ENCODE measurements around the gene WIF1. TPM values are rescaled to one million over a fixed set of nuclear protein-coding genes. Genes with fewer than 3 reads are reported as not detected.

The WIF1 gene
- total RNA-seq, 2 experiments from 2014 or later: 0.12 TPM; not detected in 1

DNA sequence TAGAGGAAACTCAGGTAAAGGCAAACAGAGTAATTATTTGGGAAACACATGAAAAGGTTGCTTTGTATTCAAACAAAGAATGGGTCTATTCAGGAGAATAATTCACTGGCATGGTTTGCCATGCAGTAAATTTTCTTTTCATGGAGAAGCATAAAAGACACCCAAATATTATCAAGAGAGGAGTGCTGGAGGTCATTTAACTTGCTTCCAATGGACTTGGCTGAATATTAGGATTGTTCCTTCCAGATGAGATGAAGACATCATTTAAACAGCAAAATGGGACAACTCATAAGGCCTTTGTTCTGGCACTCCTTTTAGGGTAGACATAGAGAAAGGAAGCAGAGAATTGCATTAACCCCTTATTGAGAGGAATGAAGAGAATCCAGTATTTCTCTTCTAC is 38.7 kb downstream of the WIF1 start:
- Mint-ChIP-seq H3K4me1 (ENCODE audit: low read depth) (no peaks in the 10 kb centered on the region), H3K36me3 (no peaks in the 10 kb centered on the region), H3K27ac (no peak overlapping the region), H3K4me3 (no peak overlapping the region), H3K27me3 (peaks cover 17% of the 10 kb centered on the region), H3K9me3 (no peaks in the 10 kb centered on the region)
- CTCF ChIA-PET: no interaction called here
- POLR2A ChIA-PET: no interaction called here
- intact Hi-C loops (cut with micrococcal nuclease): no loop called here
- no peak for DNase-seq

DNA sequence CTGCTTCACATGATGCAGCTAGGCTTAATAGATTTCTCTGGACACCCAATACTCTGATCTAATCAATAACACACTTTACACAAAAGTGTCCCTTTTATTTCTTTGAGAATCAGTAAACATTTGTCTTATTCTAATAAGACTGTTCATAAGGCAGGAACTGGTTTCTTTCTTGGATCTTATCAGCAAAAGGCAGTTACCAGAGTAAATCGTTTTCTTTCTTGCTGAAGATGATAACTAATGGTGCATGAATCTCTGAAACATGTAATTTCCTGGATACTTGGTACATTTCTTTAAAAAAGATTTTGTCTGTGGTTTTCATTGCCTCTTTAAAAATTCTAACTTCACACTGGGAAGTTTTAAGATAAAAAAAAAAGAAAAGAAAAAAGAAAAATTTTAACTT is 39.6 kb downstream of the WIF1 start:
- intact Hi-C loops (cut with micrococcal nuclease): no loop called here
- no peak overlapping the region for H3K4me3 Mint-ChIP-seq
- no peaks in the 10 kb centered on the region for H3K4me1 Mint-ChIP-seq (ENCODE audit: low read depth)
- ChIA-PET CTCF (no interaction called here), POLR2A (no interaction called here)
- DNase-seq: no peak
- no peaks in the 10 kb centered on the region for H3K36me3 Mint-ChIP-seq
- H3K9me3 Mint-ChIP-seq: no peaks in the 10 kb centered on the region
- peaks cover 17% of the 10 kb centered on the region for H3K27me3 Mint-ChIP-seq
- H3K27ac Mint-ChIP-seq: no peak overlapping the region

DNA sequence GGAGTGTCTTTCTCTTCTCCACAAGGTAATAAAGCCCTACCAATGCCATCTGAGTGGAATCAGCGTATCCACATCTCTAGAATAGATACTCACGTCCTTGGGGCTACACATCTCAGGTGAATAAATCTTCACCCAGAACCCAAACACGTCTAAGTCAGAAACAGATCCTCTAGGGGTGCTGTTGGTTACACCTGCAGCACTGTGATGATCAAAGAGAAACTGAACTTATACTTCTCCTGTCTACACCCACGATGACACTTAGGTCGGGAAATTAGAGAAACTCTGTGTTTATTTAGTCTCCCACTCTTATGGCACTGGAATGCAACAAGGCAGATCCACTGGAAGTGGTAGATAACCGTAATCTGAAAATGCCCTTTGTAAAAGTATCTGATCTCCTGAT is 46.2 kb downstream of the WIF1 start:
- DNase-seq: no peak
- peaks cover 15% of the 10 kb centered on the region for H3K27me3 Mint-ChIP-seq
- CTCF ChIA-PET: no interaction called here

DNA sequence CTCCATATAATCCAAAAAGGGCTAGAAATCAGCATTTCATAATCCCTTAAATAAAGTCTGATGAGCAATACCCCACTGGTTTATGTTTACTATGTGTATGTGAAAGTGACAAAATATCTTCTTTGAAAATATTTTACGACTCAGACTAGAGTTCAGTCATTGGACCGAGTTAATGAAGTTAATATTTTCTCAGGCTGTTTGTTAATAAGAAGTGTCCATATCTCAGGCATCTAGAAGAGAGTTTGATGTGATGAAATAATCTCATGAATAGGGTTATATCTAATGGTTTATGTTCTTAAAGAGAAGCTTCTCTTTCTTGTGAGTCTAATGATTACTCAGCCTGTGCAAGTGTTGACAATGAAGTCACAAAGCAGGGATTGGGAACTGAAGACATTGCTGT is 51.8 kb downstream of the WIF1 start:
- DNase-seq: no peak
- no peak overlapping the region for H3K27ac Mint-ChIP-seq
- no peaks in the 10 kb centered on the region for H3K4me1 Mint-ChIP-seq (ENCODE audit: low read depth)
- peaks cover 8% of the 10 kb centered on the region for H3K27me3 Mint-ChIP-seq
- H3K9me3 Mint-ChIP-seq: no peaks in the 10 kb centered on the region
- ChIA-PET POLR2A (no interaction called here), CTCF (no interaction called here)
- H3K4me3 Mint-ChIP-seq: no peak overlapping the region
- H3K36me3 Mint-ChIP-seq: no peaks in the 10 kb centered on the region
- intact Hi-C loops (cut with micrococcal nuclease): no loop called here

More for the DNA sequence above, 46.2 kb downstream of the WIF1 start:
- Mint-ChIP-seq H3K4me3 (no peak overlapping the region), H3K4me1 (ENCODE audit: low read depth) (no peaks in the 10 kb centered on the region), H3K9me3 (no peaks in the 10 kb centered on the region), H3K36me3 (no peaks in the 10 kb centered on the region), H3K27ac (no peak overlapping the region)
- POLR2A ChIA-PET: no interaction called here
- intact Hi-C loops (cut with micrococcal nuclease): no loop called here

DNA sequence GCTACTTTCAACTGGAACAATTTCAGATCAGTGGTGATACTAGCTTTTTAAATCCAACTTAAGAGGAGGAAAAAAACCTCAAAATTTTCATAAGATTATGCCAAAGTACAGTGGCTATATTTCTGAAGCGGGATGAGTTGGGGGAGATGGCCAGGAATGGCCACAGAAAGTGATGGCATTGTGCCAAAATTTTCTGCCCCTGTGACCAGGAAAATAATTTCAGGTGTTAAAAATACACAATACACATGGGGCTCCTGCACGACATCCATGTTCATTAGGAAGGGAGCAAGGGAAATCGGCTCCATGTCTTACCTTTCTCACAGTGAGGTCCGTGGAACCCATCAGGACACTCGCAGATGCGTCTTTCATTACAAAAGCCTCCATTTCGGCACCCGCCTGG is 53.7 kb downstream of the WIF1 start:
- intact Hi-C loops (cut with micrococcal nuclease): no loop called here
- Mint-ChIP-seq H3K27me3 (peaks cover 11% of the 10 kb centered on the region), H3K9me3 (no peaks in the 10 kb centered on the region), H3K36me3 (no peaks in the 10 kb centered on the region), H3K4me1 (ENCODE audit: low read depth) (no peaks in the 10 kb centered on the region), H3K4me3 (no peak overlapping the region), H3K27ac (no peak overlapping the region)
- POLR2A ChIA-PET: no interaction called here
- no peak for DNase-seq
- CTCF ChIA-PET: interaction anchor here (1.6 kb wide), 1 partner anchor 176 kb away, joined by 3 read pairs; no protein-coding TSS in a partner anchor

DNA sequence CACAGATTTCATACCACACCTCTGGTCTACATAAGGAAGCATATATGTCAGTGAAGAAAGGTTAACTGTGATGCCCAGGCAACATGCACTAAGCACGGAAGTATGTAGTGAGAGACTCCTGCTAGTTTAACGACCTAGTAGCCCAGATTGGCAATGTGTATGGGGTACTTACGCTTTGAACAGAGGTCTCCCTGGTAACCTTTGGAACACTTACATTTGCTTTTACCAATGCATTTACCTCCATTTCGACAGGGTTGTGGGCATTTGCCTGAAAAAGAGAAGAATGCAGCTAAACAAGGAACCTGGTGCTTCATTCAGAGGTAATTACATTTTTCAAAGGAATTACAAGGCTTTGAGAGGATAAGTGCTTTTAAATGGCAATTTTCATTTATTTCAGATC is 65.2 kb downstream of the WIF1 start:
- no peak overlapping the region for H3K27ac Mint-ChIP-seq
- intact Hi-C loops (cut with micrococcal nuclease): no loop called here
- CTCF ChIA-PET: no interaction called here
- no peak for DNase-seq
- H3K36me3 Mint-ChIP-seq: no peaks in the 10 kb centered on the region
- H3K27me3 Mint-ChIP-seq: peaks cover 16% of the 10 kb centered on the region
- H3K4me1 Mint-ChIP-seq (ENCODE audit: low read depth): no peaks in the 10 kb centered on the region
- no peaks in the 10 kb centered on the region for H3K9me3 Mint-ChIP-seq
- POLR2A ChIA-PET: no interaction called here
- H3K4me3 Mint-ChIP-seq: no peak overlapping the region

DNA sequence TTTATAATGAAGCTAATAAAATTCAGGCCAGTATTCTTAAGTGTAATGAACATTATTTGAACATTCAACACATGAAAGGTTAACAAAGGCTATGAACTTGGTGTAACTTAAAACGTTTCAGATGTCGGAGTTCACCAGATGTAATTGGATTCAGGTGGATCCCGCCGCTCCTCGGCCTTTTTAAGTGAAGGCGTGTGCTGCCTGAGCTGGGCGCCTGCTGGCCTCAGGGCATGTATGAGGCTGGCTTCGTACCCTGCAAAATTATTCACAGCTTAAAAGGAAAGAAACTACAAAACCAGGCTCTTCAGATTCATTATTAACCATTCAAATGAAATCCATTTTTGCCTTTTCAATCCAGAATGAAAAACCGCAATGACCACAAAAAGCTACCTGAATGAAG is 69.9 kb downstream of the WIF1 start:
- H3K36me3 Mint-ChIP-seq: no peaks in the 10 kb centered on the region
- CTCF ChIA-PET: no interaction called here
- no peak for DNase-seq
- H3K4me1 Mint-ChIP-seq (ENCODE audit: low read depth): no peaks in the 10 kb centered on the region
- no peaks in the 10 kb centered on the region for H3K9me3 Mint-ChIP-seq
- H3K27me3 Mint-ChIP-seq: peaks cover 4% of the 10 kb centered on the region
- intact Hi-C loops (cut with micrococcal nuclease): no loop called here
- POLR2A ChIA-PET: no interaction called here
- H3K27ac Mint-ChIP-seq: no peak overlapping the region
- H3K4me3 Mint-ChIP-seq: no peak overlapping the region

DNA sequence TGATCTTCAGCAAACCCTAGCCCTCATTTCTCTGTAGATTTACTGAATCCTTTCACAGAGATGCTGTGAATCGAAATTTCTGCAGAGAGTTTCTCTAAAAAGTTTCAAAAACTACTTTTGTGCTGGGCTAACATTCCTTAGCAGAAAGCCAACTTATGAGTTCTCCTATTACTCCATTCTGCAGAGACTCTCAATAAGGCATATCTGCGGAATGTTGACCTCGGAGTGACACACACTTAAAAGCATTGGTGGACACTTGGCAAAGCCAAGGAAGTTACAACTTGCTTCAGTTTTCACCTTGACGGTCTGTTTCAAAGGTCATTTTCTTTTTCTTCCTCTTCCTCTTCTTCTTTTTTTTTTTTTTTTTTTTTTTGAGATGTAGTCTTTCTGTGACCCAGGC is 75.8 kb downstream of the WIF1 start:
- Mint-ChIP-seq H3K36me3 (no peaks in the 10 kb centered on the region), H3K27ac (no peak overlapping the region), H3K4me1 (ENCODE audit: low read depth) (no peaks in the 10 kb centered on the region), H3K27me3 (peaks cover 11% of the 10 kb centered on the region), H3K4me3 (no peak overlapping the region), H3K9me3 (no peaks in the 10 kb centered on the region)
- intact Hi-C loops (cut with micrococcal nuclease): no loop called here
- ChIA-PET POLR2A (no interaction called here), CTCF (no interaction called here)
- no peak for DNase-seq

DNA sequence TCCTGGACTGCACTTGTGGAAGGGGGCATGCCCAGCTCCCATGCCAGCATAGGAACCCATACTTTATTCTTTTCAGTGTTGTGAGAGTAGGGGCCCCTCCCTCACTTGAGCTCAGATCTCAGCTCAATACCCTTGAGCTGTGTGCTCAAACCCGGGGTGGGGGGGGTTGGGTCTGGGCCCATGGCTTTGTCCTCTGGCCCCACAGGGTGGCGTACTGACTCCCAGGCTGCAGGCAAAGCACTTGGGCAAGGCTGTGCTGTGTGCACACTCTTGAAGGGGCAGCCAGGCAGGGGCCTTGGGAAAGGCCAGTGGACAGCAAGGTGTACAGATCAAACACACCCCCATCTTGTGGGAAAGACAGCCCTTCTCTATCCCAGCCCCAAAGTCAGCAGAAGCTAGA is 81.8 kb downstream of the WIF1 start:
- intact Hi-C loops (cut with micrococcal nuclease): no loop called here
- H3K9me3 Mint-ChIP-seq: peaks cover 7% of the 10 kb centered on the region
- no peaks in the 10 kb centered on the region for H3K36me3 Mint-ChIP-seq
- H3K27ac Mint-ChIP-seq: no peak overlapping the region
- DNase-seq: no peak
- no peak overlapping the region for H3K4me3 Mint-ChIP-seq
- peaks cover 9% of the 10 kb centered on the region for H3K27me3 Mint-ChIP-seq
- CTCF ChIA-PET: no interaction called here
- no peaks in the 10 kb centered on the region for H3K4me1 Mint-ChIP-seq (ENCODE audit: low read depth)
- POLR2A ChIA-PET: no interaction called here

DNA sequence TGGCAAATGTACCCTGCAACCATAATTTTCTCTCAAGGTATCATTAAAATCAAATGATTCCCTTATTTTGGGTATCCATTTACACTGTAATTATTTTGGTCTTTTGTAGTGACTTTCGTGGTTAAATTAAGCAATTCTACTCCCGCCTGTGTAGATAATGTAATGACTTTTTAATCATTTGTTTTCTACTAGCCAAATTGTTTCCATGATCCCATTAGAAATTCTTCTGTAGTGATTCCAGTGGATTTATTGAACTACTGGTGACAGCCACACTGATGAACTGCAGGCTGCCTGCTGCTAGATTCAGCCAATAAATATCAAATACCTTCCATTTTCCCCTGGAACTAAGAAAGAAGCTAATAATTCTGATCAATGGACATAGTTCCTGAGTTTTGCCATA is 96.0 kb downstream of the WIF1 start:
- no peak overlapping the region for H3K27ac Mint-ChIP-seq
- no peak for DNase-seq
- CTCF ChIA-PET: no interaction called here
- POLR2A ChIA-PET: no interaction called here
- H3K4me1 Mint-ChIP-seq (ENCODE audit: low read depth): no peaks in the 10 kb centered on the region
- H3K9me3 Mint-ChIP-seq: peaks cover 8% of the 10 kb centered on the region
- no peak overlapping the region for H3K4me3 Mint-ChIP-seq
- H3K27me3 Mint-ChIP-seq: peaks cover 3% of the 10 kb centered on the region
- intact Hi-C loops (cut with micrococcal nuclease): no loop called here
- H3K36me3 Mint-ChIP-seq: no peaks in the 10 kb centered on the region

DNA sequence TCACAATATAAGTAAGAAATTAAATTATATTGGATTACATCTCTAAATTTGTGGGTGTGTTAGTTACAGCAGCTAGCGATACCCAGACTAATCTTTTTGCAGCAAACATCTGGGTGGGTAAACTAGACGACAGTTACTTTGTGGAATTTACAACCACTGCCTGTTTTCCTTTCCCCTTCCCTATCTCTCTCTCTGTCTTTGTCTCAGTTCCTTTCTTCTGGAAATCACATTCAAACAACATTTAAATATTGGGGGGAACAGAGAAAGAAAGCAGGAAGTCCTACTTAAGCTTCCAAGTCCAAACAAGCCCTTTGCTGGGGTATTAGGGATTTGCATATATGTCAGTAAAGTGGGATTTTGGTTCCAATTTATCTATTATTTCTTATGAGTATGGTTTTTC is 97.6 kb downstream of the WIF1 start:
- no peak for DNase-seq
- intact Hi-C loops (cut with micrococcal nuclease): no loop called here
- POLR2A ChIA-PET: no interaction called here
- Mint-ChIP-seq H3K9me3 (peaks cover 6% of the 10 kb centered on the region), H3K27ac (no peak overlapping the region), H3K4me1 (ENCODE audit: low read depth) (no peaks in the 10 kb centered on the region), H3K36me3 (no peaks in the 10 kb centered on the region), H3K27me3 (peaks cover 3% of the 10 kb centered on the region), H3K4me3 (no peak overlapping the region)
- CTCF ChIA-PET: no interaction called here

DNA sequence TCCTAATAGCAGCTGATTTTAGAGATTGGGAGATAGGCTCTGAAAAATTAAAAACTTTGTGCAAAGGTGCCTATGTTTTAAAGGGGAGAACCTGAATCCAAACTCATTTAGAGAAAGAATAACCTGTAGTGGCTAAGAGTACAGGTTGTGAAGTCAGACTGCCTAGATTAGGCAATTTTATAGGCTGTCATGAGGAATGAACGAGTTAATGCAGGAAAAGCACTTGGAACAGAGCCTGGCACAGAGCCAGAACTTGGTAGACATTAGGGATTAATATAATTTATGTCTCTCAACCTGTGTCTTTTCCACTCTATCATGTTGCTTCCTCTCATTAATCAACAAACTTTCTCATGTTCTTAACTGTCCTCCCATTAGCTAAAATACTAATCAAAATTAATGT is 98.1 kb downstream of the WIF1 start:
- Mint-ChIP-seq H3K4me1 (ENCODE audit: low read depth) (no peaks in the 10 kb centered on the region), H3K27ac (no peak overlapping the region), H3K27me3 (peaks cover 3% of the 10 kb centered on the region), H3K9me3 (peaks cover 5% of the 10 kb centered on the region), H3K36me3 (no peaks in the 10 kb centered on the region), H3K4me3 (no peak overlapping the region)
- intact Hi-C loops (cut with micrococcal nuclease): no loop called here
- POLR2A ChIA-PET: no interaction called here
- DNase-seq: no peak
- CTCF ChIA-PET: no interaction called here

DNA sequence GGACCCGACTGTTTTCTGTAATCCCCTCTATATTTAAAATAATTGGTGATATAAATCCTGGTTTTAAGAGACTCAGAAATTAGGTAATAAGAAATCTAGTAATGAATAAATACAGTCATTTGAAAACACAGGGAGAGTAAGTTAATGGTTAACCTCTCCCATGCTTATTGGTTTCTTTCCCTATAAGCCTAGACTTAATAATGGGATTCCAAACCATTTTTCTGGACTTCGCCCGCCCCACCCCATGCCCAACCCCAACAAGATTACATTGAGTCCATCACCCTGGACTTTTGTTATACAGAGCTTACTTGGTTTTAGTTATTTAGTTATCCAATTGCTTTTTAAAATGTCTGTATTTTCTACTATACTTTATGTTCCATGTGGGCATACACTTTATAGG is 98.7 kb downstream of the WIF1 start:
- CTCF ChIA-PET: no interaction called here
- POLR2A ChIA-PET: no interaction called here
- intact Hi-C loops (cut with micrococcal nuclease): no loop called here
- H3K9me3 Mint-ChIP-seq: no peaks in the 10 kb centered on the region
- H3K4me1 Mint-ChIP-seq (ENCODE audit: low read depth): no peaks in the 10 kb centered on the region
- no peak for DNase-seq
- H3K27me3 Mint-ChIP-seq: peaks cover 3% of the 10 kb centered on the region
- no peak overlapping the region for H3K27ac Mint-ChIP-seq
- H3K36me3 Mint-ChIP-seq: no peaks in the 10 kb centered on the region
- H3K4me3 Mint-ChIP-seq: no peak overlapping the region

DNA sequence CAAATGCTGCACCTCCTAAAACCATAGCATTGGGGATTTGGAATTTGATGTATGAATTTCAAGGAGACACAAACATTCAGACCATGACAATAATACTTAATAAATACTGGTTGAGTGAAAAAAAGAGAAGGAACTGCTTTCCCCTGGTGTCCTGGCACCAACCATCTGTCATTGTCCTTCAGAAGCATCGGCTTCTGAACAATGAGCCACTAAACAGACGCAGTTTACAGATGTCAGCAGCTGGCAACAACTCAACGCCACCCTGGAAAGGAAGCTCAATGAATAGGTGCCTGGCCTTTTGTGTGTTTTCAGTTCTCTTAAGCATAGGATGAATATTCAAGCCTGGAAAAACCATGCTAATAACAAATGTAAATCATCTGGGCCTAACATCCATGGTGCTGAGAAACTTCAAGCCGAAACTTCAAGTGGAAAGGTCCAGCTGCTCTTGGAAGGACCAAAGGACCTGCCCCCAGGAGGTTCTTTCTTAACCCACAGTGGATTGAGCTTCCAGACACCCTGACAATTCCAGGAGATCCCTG is 101.3 kb downstream of the WIF1 start:
- POLR2A ChIA-PET: no interaction called here
- Mint-ChIP-seq H3K4me1 (ENCODE audit: low read depth) (no peaks in the 10 kb centered on the region), H3K4me3 (no peak overlapping the region), H3K36me3 (no peaks in the 10 kb centered on the region), H3K27me3 (peaks cover 12% of the 10 kb centered on the region), H3K27ac (no peak overlapping the region), H3K9me3 (no peaks in the 10 kb centered on the region)
- intact Hi-C loops (cut with micrococcal nuclease): no loop called here
- no peak for DNase-seq
- CTCF ChIA-PET: no interaction called here
